Measurements from ENCODE around the gene MYCBP2. TPM values are rescaled to one million over a fixed set of nuclear protein-coding genes. Genes with fewer than 3 reads are reported as not detected.

Gene MYCBP2
- total RNA-seq, 1 donor from 2014 or later = 84.7 TPM

DNA sequence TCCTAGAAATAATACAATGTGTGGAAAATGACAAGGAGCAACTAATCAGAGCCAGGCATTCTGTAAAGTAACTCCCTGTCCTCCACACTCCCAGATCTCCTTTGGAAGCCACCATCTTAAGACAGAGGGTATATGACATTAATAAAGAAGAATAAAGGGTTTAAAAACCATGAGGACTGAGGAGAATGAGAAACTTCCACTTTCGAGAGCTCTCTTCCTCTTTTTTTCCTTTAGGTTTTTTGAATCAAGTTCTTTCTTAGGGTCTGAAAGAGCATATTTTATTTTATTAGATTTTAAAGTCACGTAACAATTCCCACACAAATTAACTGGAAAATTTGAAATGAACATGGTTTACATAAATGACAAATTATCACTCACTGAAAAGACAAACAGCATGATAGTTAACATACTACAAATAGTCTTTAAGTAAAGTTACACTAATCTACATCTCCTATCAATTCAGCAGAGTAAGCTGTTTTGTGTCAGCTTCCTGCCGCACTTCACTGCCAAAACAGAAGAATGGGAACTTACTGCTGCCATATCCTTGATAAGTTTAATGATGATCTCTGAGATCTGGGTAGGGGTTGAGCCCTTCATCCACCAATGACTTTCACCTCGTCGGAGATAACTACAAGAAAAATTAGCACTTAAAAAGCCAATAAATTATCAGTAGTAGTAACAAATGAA lies 261.3 kb downstream of the MYCBP2 start:
- no peaks in the 10 kb centered on the region for H3K9me3 Mint-ChIP-seq (ENCODE audit: unreplicated experiment)
- no peaks in the 10 kb centered on the region for H3K4me1 Mint-ChIP-seq (ENCODE audit: unreplicated experiment)
- TF ChIP-seq, protein P1, sequence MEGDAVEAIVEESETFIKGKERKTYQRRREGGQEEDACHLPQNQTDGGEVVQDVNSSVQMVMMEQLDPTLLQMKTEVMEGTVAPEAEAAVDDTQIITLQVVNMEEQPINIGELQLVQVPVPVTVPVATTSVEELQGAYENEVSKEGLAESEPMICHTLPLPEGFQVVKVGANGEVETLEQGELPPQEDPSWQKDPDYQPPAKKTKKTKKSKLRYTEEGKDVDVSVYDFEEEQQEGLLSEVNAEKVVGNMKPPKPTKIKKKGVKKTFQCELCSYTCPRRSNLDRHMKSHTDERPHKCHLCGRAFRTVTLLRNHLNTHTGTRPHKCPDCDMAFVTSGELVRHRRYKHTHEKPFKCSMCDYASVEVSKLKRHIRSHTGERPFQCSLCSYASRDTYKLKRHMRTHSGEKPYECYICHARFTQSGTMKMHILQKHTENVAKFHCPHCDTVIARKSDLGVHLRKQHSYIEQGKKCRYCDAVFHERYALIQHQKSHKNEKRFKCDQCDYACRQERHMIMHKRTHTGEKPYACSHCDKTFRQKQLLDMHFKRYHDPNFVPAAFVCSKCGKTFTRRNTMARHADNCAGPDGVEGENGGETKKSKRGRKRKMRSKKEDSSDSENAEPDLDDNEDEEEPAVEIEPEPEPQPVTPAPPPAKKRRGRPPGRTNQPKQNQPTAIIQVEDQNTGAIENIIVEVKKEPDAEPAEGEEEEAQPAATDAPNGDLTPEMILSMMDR (IDR thresholded peaks at IDR 0.05) = no peak
- no peak overlapping the region for H3K4me3 Mint-ChIP-seq (ENCODE audit: unreplicated experiment)
- no peak overlapping the region for H3K27ac Mint-ChIP-seq (ENCODE audit: unreplicated experiment)
- H3K27me3 Mint-ChIP-seq (ENCODE audit: unreplicated experiment) = no peaks in the 10 kb centered on the region
- DNase-seq (ENCODE audit: extremely low spot score, unreplicated experiment) = no peak
- peaks cover 61% of the 10 kb centered on the region for H3K36me3 Mint-ChIP-seq (ENCODE audit: unreplicated experiment)

DNA sequence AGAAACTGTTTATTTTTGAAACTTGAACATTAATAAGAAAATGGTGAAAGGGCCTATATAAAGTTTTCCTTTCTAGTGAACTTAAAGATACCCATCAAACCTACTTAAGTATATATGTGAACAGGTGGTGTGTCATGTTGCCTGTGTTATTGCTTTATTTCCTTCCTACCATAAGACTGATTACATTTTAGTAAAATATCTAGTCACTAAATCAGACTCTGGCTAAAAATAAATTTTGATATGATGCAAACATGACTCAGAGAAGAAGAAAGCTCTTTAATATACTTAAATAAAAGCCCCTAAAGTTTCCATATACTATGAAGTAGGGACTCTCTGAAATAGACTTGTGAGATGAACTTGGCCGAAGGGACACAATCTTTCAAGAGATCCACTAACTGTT lies 264.8 kb downstream of the MYCBP2 start:
- Mint-ChIP-seq H3K27ac (ENCODE audit: unreplicated experiment) (no peak overlapping the region), H3K9me3 (ENCODE audit: unreplicated experiment) (no peaks in the 10 kb centered on the region), H3K4me3 (ENCODE audit: unreplicated experiment) (no peak overlapping the region), H3K27me3 (ENCODE audit: unreplicated experiment) (no peaks in the 10 kb centered on the region), H3K36me3 (ENCODE audit: unreplicated experiment) (peaks cover 56% of the 10 kb centered on the region), H3K4me1 (ENCODE audit: unreplicated experiment) (no peaks in the 10 kb centered on the region)
- TF ChIP-seq, protein P1 (IDR thresholded peaks at IDR 0.05) = no peak
- no peak for DNase-seq (ENCODE audit: extremely low spot score, unreplicated experiment)

DNA sequence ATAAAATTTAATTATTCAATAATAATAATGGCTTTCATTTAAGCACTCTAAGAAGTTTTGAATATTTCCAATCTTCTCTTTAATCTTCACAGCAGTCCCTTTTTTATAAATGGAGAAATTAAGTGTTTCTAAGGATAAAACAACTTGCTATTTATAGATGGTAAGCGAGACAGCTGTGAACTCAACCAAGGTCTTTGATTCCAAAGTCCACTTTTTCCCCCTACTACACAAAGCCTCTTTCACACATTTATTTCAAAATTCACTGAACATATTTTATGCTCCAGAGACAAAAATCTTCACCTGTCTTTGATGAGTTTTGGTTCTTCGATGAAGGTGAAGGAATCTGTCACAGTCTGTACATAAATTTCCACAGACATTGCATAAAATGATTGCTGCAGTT lies 265.5 kb downstream of the MYCBP2 start:
- H3K4me3 Mint-ChIP-seq (ENCODE audit: unreplicated experiment) = no peak overlapping the region
- no peaks in the 10 kb centered on the region for H3K4me1 Mint-ChIP-seq (ENCODE audit: unreplicated experiment)

DNA sequence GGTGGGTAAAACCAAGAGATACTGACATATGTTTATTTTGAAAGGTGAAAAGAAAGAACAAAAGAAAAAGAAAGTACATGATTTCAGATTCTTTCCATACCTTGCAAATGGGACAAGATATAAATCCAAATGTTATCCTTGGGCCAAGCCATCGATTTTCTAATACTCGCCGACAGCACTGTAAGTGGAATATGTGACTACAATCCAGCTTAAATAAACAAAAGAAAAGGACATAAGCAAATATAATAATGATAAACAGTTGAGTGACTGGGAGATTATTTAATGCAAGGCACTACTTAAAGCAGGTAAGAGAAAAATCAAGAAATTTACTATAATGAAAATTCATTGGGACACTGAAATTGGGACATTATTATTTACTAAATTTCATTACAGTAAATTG lies 270.0 kb downstream of the MYCBP2 start:
- Mint-ChIP-seq H3K27me3 (ENCODE audit: unreplicated experiment) (no peaks in the 10 kb centered on the region), H3K4me3 (ENCODE audit: unreplicated experiment) (no peak overlapping the region), H3K9me3 (ENCODE audit: unreplicated experiment) (no peaks in the 10 kb centered on the region), H3K36me3 (ENCODE audit: unreplicated experiment) (peaks cover 51% of the 10 kb centered on the region), H3K4me1 (ENCODE audit: unreplicated experiment) (no peaks in the 10 kb centered on the region), H3K27ac (ENCODE audit: unreplicated experiment) (no peak overlapping the region)
- DNase-seq (ENCODE audit: extremely low spot score, unreplicated experiment) = no peak
- TF ChIP-seq, protein P1 (IDR thresholded peaks at IDR 0.05) = no peak

More for the DNA sequence above, 265.5 kb downstream of the MYCBP2 start:
- H3K36me3 Mint-ChIP-seq (ENCODE audit: unreplicated experiment) = peaks cover 61% of the 10 kb centered on the region
- no peaks in the 10 kb centered on the region for H3K27me3 Mint-ChIP-seq (ENCODE audit: unreplicated experiment)
- H3K9me3 Mint-ChIP-seq (ENCODE audit: unreplicated experiment) = no peaks in the 10 kb centered on the region
- no peak for DNase-seq (ENCODE audit: extremely low spot score, unreplicated experiment)
- no peak overlapping the region for H3K27ac Mint-ChIP-seq (ENCODE audit: unreplicated experiment)
- TF ChIP-seq, protein P1 (IDR thresholded peaks at IDR 0.05) = no peak

DNA sequence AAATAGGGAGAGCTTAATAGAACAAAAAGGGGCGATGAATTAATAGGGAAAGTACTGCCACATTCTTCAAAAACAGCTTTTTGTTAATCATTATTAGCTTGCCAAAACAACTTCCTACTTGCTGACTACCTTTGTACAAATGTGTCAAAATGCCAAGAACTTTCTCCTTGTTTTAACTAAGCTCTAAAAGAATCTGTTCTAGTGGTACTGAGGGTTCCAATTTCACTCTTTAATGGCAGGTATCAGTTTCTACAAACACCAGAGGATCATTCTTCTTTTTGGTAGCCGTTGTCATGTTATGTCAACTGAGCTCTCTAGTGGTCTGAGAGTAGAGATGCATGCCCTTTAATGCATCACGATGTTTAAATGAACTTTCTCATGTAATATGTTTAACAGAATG lies 270.5 kb downstream of the MYCBP2 start:
- no peaks in the 10 kb centered on the region for H3K27me3 Mint-ChIP-seq (ENCODE audit: unreplicated experiment)
- DNase-seq (ENCODE audit: extremely low spot score, unreplicated experiment) = no peak
- TF ChIP-seq, protein P1 (IDR thresholded peaks at IDR 0.05) = no peak
- H3K4me3 Mint-ChIP-seq (ENCODE audit: unreplicated experiment) = no peak overlapping the region
- no peaks in the 10 kb centered on the region for H3K9me3 Mint-ChIP-seq (ENCODE audit: unreplicated experiment)
- no peak overlapping the region for H3K27ac Mint-ChIP-seq (ENCODE audit: unreplicated experiment)
- peaks cover 48% of the 10 kb centered on the region for H3K36me3 Mint-ChIP-seq (ENCODE audit: unreplicated experiment)
- H3K4me1 Mint-ChIP-seq (ENCODE audit: unreplicated experiment) = no peaks in the 10 kb centered on the region
